HG02678 (cell line): ENCODE data around the gene LMO2.

ENCODE experiments used
- ATAC-seq: cut with Tn5 transposase; IDR thresholded peaks from one replicate; pipeline ENCODE4 v1.9.1; 2021; ENCODE audit warnings: mild to moderate bottlenecking, moderate library complexity; ENCODE audit not compliant: unreplicated experiment

Gene LMO2

GRCh38 chr11:33916736-33917135 is 24.9 kb upstream of the LMO2 start:
- no peak for ATAC-seq

- no peak for ATAC-seq
Observed at GRCh38 chr11:33915526-33915925, 23.6 kb upstream of the LMO2 start.

- no peak for ATAC-seq
Observed at GRCh38 chr11:33913991-33914390, 22.1 kb upstream of the LMO2 start.

DNA sequence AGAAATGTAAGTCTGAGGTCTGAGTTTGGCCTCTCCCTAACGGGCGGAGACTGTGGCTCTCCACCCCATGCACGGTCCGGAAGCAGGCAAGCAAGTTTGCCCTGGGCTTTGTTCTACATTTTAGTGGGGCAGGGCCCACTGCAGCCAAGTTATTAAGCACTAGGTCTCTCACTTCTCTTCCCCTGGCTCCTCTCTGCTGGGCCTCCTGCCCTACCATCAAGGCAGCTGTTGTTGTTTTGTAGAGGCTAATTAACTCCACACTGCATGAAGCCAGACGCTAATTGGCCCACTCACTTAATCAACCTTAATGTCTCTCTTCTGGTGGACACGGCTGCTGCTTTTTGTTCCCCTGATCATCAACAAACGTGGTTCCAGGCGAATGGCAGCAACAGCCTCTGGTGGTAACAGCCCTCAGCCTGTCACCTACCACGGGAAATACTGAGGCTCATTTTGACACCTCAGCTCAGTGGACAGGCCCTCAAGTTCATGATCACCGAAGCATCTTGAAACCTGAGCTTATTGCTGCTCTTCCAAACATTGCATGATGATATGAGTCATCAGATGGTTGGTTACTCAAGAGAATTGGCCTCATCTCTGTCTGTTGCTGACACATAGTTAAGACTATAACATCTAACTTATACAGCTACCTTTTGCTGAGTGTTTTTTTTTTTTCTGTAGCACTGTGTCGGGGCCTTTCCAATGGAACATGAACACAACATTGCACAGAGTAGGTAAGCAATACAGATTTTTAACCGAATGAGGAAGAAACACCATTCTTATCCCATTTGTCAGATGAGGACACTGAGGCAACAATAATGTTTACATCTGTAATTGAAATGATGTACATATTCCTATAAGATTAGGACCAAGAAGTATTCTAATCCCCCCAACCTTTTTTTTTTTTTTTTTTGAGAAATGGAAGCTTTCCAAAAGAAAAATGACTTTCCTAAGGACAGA is 20.8 kb upstream of the LMO2 start:
- peak; percentile 74 for ATAC-seq

- no peak for ATAC-seq
Observed at GRCh38 chr11:33910958-33911339, 19.1 kb upstream of the LMO2 start.

- ATAC-seq, result no peak
Observed at GRCh38 chr11:33910296-33910957, 18.6 kb upstream of the LMO2 start.

- ATAC-seq, result no peak
Observed at GRCh38 chr11:33909552-33909951, 17.7 kb upstream of the LMO2 start.

DNA sequence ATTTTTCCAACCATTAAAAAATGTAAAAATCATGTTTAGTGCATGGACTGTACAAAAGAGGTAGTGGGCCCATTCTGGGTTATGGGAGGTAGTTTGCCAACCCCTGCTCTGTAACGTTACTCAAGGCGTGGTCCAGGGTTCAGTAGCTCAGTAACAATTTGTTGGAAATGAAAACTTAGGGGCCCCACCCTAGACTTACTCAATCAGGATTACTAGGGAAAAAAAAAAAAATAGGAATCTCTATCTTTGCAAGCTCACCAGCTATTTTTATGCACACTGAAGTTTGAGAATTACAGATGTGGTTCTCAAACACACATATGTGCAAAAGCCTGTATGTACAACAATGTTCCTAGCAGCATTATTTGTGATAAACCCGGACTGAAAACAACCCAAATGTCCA is 17.3 kb upstream of the LMO2 start:
- ATAC-seq, result no peak

DNA sequence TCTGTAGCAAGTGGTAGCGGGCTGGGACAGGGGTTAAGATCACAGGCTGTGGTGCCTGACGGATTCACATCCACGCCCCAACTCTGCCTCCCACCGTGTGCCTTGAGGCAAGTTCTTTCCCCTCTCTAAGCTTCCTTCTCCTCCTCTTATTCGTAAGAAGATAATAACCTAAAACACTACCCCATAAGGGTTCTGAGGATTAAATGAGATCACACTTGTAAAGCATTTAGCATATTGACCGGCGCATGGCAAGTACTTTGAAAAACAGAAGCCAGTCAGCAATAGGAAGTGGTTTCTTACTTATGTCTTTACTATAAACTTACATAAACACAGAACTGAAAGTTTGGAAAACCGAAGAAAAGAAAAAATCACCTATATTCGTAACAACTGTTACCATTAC is 15.5 kb upstream of the LMO2 start:
- no peak for ATAC-seq

DNA sequence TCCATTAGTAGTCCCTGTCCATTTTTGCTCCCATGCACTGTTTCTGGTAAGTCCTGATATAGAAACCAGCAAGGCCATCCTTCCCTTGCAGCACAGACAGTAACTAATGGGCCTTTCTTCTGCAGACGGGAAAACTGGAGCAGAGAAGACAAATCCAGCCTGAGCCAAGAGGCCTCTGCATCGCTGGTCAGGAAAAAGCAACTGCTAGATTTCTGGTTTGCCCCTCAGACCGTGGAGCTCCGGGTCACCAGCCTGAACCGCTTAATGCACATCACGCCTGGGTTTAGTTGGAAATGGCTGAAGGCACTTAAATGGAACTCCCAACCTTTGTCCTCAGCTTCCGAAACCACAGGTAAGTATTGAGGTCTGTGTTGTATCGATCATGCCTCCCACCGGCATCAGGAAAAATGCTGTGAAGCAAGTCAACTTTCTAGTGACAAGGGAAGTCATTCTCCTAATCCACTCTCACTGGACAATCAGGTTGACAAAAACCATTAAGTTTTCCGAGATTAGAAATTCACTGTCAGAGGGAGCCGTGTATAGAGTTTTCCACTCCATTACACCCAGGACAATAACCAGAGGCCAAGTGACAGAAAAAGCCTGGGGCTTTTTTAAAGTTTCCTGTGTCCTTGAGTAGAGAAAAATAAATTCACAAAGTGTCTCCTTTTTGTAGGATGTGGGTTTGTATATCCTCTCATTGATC is 14.8 kb upstream of the LMO2 start:
- ATAC-seq, result no peak

DNA sequence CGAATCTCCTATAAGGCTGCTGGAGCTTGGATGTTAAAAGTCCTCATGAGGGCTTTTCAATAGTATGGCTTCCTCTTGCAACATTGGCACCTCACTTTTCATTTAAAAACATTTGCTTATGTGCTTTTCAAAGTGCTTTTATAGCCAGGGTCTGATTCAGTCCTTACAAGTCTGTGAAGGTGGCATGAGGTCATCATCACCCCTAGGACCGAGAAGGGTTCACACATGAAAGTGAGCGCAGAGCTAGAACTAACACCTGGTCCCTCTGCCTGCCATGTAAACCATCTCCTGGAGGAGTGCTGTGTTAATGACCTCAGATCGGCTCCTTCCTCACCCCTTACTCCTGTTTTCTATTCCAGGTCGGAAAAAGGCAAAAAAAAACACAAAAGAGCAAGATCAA is 12.2 kb upstream of the LMO2 start:
- ATAC-seq, result no peak

DNA sequence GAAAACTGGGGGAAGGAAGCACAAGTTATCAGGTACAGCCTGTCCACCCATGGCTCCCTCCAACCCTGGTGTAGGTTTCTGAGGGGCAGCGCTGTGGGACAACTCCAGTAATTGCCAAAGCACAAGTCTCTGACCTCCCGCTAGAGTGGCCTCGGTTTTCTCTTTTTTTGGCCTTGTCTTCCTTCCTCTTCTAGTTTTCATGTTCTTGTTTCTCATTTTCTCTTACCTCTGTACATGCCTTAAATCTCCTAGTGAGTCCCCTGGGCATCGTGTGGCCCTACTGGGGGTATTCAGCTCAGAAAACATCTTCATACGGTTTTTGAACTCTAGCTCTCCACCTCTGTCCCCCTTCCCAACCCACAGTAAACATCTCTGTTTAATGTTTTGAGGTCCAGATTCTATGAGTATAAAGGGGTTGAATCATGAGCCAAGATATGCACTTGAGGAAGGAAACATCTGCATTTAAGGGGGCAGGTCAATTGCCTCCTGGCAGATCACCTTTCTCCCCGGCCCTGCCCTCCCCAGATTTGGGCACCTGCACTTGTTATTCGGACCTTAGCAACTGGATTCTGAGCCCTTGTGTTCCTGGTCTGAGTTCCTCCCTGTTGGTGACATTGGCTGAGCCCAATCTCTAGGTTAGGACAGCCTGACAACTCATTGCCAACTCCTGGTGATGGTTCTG is 8.4 kb upstream of the LMO2 start:
- ATAC-seq, result no peak

- ATAC-seq, result no peak
Observed at GRCh38 chr11:33899400-33900037, 7.6 kb upstream of the LMO2 start.

- ATAC-seq, result no peak
Observed at GRCh38 chr11:33898957-33899356, 7.1 kb upstream of the LMO2 start.

- no peak for ATAC-seq
Observed at GRCh38 chr11:33897761-33898375, 6.0 kb upstream of the LMO2 start.

- ATAC-seq, result no peak
Observed at GRCh38 chr11:33896911-33897310, 5.0 kb upstream of the LMO2 start.

DNA sequence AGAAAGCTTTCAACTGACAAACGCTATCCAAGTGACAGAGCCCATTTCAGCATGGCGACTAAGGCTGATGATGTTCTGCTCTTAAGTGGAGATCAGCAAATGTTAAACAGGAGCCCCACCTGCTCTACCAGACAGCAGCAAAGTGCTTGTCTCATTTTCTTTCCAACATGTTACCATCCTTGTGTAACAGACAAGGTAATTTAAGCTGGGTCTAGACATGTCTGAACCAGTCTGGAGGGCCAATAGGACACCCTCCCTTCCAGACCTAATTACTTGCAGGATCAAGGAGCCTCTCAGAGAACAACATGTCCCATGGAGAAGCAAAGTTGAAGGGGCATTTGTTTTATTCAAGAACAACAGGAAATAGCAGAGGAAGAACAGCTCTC is 3.9 kb upstream of the LMO2 start:
- no peak for ATAC-seq

DNA sequence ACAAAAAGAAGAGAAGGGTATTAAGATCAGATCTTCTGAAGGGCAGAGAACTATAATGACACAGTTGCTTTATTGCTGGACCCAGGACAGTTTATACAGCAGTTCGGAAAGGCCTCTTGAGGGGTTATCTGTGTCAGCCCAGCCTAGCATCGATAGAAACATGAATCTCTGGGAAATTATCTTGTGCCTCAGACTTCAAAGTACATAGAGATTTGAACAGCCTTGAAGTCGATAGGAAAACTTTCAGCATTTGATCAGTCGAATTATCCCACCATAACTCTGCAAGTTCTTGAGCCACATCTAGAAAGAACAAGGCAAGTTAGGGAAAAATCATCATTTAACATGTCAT is 2.5 kb upstream of the LMO2 start:
- no peak for ATAC-seq

GRCh38 chr11:33893711-33894397 is 2.0 kb upstream of the LMO2 start:
- peak; percentile 85 for ATAC-seq
